Neutrophil (primary cell): ENCODE data around the gene ABI2.

Source experiments
- H3K27ac ChIP-seq: fragments of 200-600 bp; sonication (generic); 2 replicates; pipeline ENCODE4 v1.5.1; 2016; ENCODE audit warnings: mild to moderate bottlenecking, moderate library complexity
- H3K27me3 ChIP-seq: fragments of 200-600 bp; sonication (generic); 2 replicates; pipeline ENCODE4 v1.6.0; 2016; ENCODE audit warnings: mild to moderate bottlenecking
- H3K36me3 ChIP-seq: fragments of 200-600 bp; sonication (generic); 2 replicates; pipeline ENCODE4 v1.5.1; 2017
- H3K4me1 ChIP-seq, 2 experiments: fragments of 200-600 bp in 1 of 2; sonication (generic) in 1 of 2; 1 replicate in 1 of 2; 2 replicates in 1 of 2; pipeline versions ENCODE4 v1.5.1 to v1.6.1; 2013 to 2016; ENCODE audit warnings: low read depth in 1 of 2, low read length in 1 of 2, mild to moderate bottlenecking in 1 of 2, moderate library complexity in 1 of 2; ENCODE audit not compliant: control insufficient read depth in 1 of 2, insufficient read depth in 1 of 2
- H3K4me3 ChIP-seq, 2 experiments: fragments of 200-600 bp in 1 of 2; sonication (generic) in 1 of 2; 1 replicate in 1 of 2; 2 replicates in 1 of 2; pipeline ENCODE4 v1.5.1; 2013 to 2016; ENCODE audit warnings: low read depth in 1 of 2, low read length in 1 of 2, mild to moderate bottlenecking in 1 of 2, moderate library complexity in 1 of 2
- H3K9me3 ChIP-seq: fragments of 200-600 bp; sonication (generic); 2 replicates; pipeline ENCODE4 v1.5.1; 2016
- TF ChIP-seq, protein P1 (sequence below): fragments of 200-600 bp; sonication (generic); IDR thresholded peaks from 2 replicates; pipeline ENCODE4 v1.5.1; 2016; ENCODE audit warnings: antibody characterized with exemption

The ABI2 gene

DNA sequence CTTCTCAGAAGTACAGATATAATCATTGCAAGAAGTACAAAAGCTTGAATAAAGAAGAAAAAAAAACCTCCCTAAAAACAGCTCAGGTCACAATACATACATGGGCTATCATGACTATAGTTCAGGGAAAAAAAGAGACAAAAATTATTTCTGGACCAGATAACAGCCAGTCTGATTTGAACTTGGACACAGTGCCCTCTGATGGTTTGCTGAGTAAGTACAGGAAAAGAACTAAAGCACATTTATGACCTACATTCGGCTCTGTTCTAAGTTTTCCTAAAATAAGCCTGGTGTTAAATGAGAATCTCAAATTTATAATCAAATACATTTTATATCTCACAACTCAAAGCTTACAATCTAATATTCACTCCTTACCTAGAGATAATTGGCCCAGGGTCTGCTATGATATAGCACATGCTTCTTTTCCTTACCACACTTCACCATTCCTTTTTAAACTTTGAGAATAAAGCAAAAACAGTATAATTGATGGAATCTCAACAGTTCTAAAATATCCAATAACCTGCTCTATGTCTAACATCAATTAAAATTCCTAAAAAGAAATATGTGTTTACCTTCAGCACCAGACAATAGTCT, 125.8 kb downstream of the ABI2 start:
- Histone ChIP-seq H3K27me3 (no peaks in the 10 kb centered on the region), H3K9me3 (no peaks in the 10 kb centered on the region), H3K27ac (no peak overlapping the region), H3K4me3 (no peak overlapping the region), H3K36me3 (no peaks in the 10 kb centered on the region), H3K4me1 (peaks cover 6 to 8% of the 10 kb centered on the region in 2 experiments)
- TF ChIP-seq, protein P1, sequence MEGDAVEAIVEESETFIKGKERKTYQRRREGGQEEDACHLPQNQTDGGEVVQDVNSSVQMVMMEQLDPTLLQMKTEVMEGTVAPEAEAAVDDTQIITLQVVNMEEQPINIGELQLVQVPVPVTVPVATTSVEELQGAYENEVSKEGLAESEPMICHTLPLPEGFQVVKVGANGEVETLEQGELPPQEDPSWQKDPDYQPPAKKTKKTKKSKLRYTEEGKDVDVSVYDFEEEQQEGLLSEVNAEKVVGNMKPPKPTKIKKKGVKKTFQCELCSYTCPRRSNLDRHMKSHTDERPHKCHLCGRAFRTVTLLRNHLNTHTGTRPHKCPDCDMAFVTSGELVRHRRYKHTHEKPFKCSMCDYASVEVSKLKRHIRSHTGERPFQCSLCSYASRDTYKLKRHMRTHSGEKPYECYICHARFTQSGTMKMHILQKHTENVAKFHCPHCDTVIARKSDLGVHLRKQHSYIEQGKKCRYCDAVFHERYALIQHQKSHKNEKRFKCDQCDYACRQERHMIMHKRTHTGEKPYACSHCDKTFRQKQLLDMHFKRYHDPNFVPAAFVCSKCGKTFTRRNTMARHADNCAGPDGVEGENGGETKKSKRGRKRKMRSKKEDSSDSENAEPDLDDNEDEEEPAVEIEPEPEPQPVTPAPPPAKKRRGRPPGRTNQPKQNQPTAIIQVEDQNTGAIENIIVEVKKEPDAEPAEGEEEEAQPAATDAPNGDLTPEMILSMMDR = no peak

DNA sequence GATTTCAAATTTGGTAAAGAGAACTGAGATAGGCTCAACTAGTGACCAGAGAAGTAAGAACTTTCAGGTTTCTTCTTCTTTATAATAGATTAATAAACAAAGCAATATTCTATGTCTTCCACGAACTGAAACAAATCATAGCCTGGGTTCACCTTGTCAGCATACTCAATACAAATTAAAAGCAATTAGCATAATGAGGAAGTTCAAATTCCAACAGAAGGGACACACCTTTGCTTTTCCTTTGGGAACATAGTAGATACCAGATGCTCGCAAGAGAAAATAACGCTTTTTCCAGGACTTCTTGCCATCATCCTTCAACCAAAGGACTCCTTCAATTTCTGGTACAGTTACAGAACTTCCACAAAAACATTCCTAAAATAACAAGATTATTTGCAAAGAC, 127.0 kb downstream of the ABI2 start:
- H3K27me3 ChIP-seq = no peaks in the 10 kb centered on the region
- H3K4me1 ChIP-seq = peaks cover 6 to 8% of the 10 kb centered on the region in 2 experiments
- H3K27ac ChIP-seq = no peak overlapping the region
- TF ChIP-seq, protein P1 = no peak
- no peaks in the 10 kb centered on the region for H3K9me3 ChIP-seq
- no peaks in the 10 kb centered on the region for H3K36me3 ChIP-seq
- no peak overlapping the region for H3K4me3 ChIP-seq

GRCh38 chr2:203461746-203462145, 133.6 kb downstream of the ABI2 start:
- Histone ChIP-seq H3K27ac (no peak overlapping the region), H3K36me3 (no peaks in the 10 kb centered on the region), H3K4me3 (no peak overlapping the region), H3K9me3 (no peaks in the 10 kb centered on the region), H3K27me3 (no peaks in the 10 kb centered on the region), H3K4me1 (no peaks in the 10 kb centered on the region)
- TF ChIP-seq, protein P1 = no peak

- TF ChIP-seq, protein P1 = no peak
- Histone ChIP-seq H3K4me3 (no peak overlapping the region), H3K4me1 (no peaks in the 10 kb centered on the region), H3K27me3 (no peaks in the 10 kb centered on the region), H3K27ac (no peak overlapping the region), H3K36me3 (no peaks in the 10 kb centered on the region), H3K9me3 (no peaks in the 10 kb centered on the region)
These were observed 134.1 kb downstream of the ABI2 start for GRCh38 chr2:203462308-203462707.

DNA sequence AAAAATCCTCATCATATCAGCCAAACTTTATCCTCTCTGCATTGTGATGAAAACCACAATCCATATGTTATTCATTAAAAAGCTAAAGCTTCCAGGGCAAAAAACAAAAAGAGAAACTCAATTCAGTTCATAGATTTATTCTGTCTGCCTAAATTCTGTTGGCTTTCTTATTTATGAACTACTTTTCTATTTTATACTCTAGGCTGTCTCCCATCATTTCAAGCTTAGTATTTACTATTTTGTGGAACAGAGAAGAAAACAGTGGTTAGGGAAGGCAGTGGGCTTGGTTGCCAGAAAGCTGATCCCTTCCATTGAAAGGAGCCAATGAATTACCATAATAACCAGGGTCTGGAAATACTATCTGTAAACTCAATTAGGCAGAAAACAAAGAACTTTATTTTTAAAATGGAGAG, 135.1 kb downstream of the ABI2 start:
- Histone ChIP-seq H3K4me3 (no peak overlapping the region), H3K9me3 (no peaks in the 10 kb centered on the region), H3K36me3 (no peaks in the 10 kb centered on the region), H3K27me3 (no peaks in the 10 kb centered on the region), H3K27ac (no peak overlapping the region), H3K4me1 (no peaks in the 10 kb centered on the region)
- TF ChIP-seq, protein P1 = no peak
